Uterus (tissue), 4 donors: ENCODE measurements around the gene KRT78. TPM values are rescaled to one million over a fixed set of nuclear protein-coding genes. Genes with fewer than 3 reads are reported as not detected.

Experiments used
- DNase-seq, 2 donors: peaks; one replicate each; pipeline ENCODE4 v3.0.0-alpha.2; 2019 to 2020
- H3K27ac ChIP-seq, 2 donors: fragments of 200-600 bp; sonication (generic); 1 replicate in 1 of 2; 2 replicates in 1 of 2; pipeline ENCODE4 v1.5.1; 2016 to 2018
- H3K27me3 ChIP-seq, 2 donors: fragments of 200-600 bp; sonication (generic); one replicate each; pipeline ENCODE4 v1.5.1; 2018 to 2019; ENCODE audit warnings: control low read depth in 1 of 2
- H3K36me3 ChIP-seq, 2 donors: fragments of 200-600 bp; sonication (generic); one replicate each; pipeline ENCODE4 v1.5.1; 2019; ENCODE audit warnings: control low read depth in 1 of 2
- H3K4me1 ChIP-seq, 2 donors: fragments of 200-600 bp; sonication (generic); one replicate each; pipeline ENCODE4 v1.5.1; 2018 to 2019; ENCODE audit warnings: control low read depth in 1 of 2
- H3K4me3 ChIP-seq, 2 donors: fragments of 200-600 bp; sonication (generic); 1 replicate in 1 of 2; 2 replicates in 1 of 2; pipeline ENCODE4 v1.5.1; 2018 to 2019; ENCODE audit warnings: mild to moderate bottlenecking in 1 of 2
- H3K9me3 ChIP-seq, 2 donors: fragments of 200-600 bp; sonication (generic); one replicate each; pipeline ENCODE4 v1.5.1; 2019; ENCODE audit warnings: control low read depth in 1 of 2
- CTCF ChIP-seq, 4 experiments: fragments of 200-600 bp in 2 of 4; fragments of 450-650 bp in 2 of 4; sonication (generic) in 2 of 4; IDR thresholded peaks; one replicate each; pipeline ENCODE4 v1.5.1; 2016 to 2019; ENCODE audit warnings: antibody characterized with exemption in 4 of 4, mild to moderate bottlenecking in 2 of 4, moderate library complexity in 1 of 4
- POLR2A ChIP-seq, 2 donors: fragments of 450-650 bp; IDR thresholded peaks; one replicate each; pipeline ENCODE4 v1.6.1; 2016; ENCODE audit warnings: antibody characterized with exemption in 2 of 2, mild to moderate bottlenecking in 1 of 2, moderate library complexity in 1 of 2
- intact Hi-C: fragments of 100-400 bp; cut with DNase I; formaldehyde crosslinking; loops from one replicate; pipeline ENCODE4 v1.15.1; 2023; ENCODE audit warnings: low total_unique reads
- total RNA-seq, 4 donors: library from RNA; depleted of rRNA in 3 of 4; stranded (reverse); fragments of >200 nt in 3 of 4; gene quantifications; one replicate each; pipeline versions ENCODE4 v1.1.0 to v1.2.4, GENCODE V29; 2014 to 2023
- donor health status: DM: yes; HTN: yes; CAD: no.

The KRT78 gene
- total RNA-seq, 4 donors from 2014 or later, result not detected

GRCh38 chr12:52874573-52875435 lies 26.0 kb upstream of the KRT78 start:
- Histone ChIP-seq H3K27ac (peak overlapping the region; percentile 89 to 92), H3K4me1 (peaks cover 0 to 21% of the 10 kb centered on the region in 2 donors), H3K4me3 (peak overlapping the region; percentile 12 to 22), H3K9me3 (no peaks in the 10 kb centered on the region), H3K27me3 (no peaks in the 10 kb centered on the region), H3K36me3 (no peaks in the 10 kb centered on the region)
- DNase-seq, result no peak
- intact Hi-C loops, result loop anchor here (5.0 to 10.0 kb wide), 2 partner anchors 503 to 720 kb away; no protein-coding TSS in a partner anchor
- TF ChIP-seq CTCF (IDR thresholded peaks at IDR 0.05) (no peak), POLR2A (IDR thresholded peaks at IDR 0.05) (no peak)

GRCh38 chr12:52873832-52874572 lies 25.2 kb upstream of the KRT78 start:
- Histone ChIP-seq H3K9me3 (no peaks in the 10 kb centered on the region), H3K27ac (peak overlapping the region; percentile 89 to 92), H3K4me3 (peak overlapping the region; percentile 38 to 47), H3K4me1 (peaks cover 0 to 15% of the 10 kb centered on the region in 2 donors), H3K27me3 (no peaks in the 10 kb centered on the region), H3K36me3 (no peaks in the 10 kb centered on the region)
- peak; percentile 87 to 92 for DNase-seq
- intact Hi-C loops, result loop anchor here (10.0 kb wide), 1 partner anchor 719 kb away; no protein-coding TSS in a partner anchor
- TF ChIP-seq POLR2A (IDR thresholded peaks at IDR 0.05) (peak in 1 of 2 donors; percentile 25), CTCF (IDR thresholded peaks at IDR 0.05) (no peak)

- Histone ChIP-seq H3K27ac (peak overlapping the region; percentile 89 to 92), H3K36me3 (no peaks in the 10 kb centered on the region), H3K27me3 (no peaks in the 10 kb centered on the region), H3K4me3 (peak overlapping the region in 1 of 2 donors; percentile 38), H3K4me1 (peaks cover 0 to 10% of the 10 kb centered on the region in 2 donors), H3K9me3 (no peaks in the 10 kb centered on the region)
- intact Hi-C loops, result loop anchor here (10.0 kb wide), 1 partner anchor 719 kb away; no protein-coding TSS in a partner anchor
- no peak for DNase-seq
- no peak for TF ChIP-seq CTCF (IDR thresholded peaks at IDR 0.05)
- no peak for TF ChIP-seq POLR2A (IDR thresholded peaks at IDR 0.05)
These were observed 24.7 kb upstream of the KRT78 start for GRCh38 chr12:52873513-52873831.

GRCh38 chr12:52872644-52873389 lies 24.0 kb upstream of the KRT78 start:
- intact Hi-C loops, result loop anchor here (10.0 kb wide), 1 partner anchor 718 kb away; no protein-coding TSS in a partner anchor
- Histone ChIP-seq H3K27ac (peak overlapping the region; percentile 89 to 92), H3K27me3 (no peaks in the 10 kb centered on the region)

More at GRCh38 chr12:52872644-52873389, 24.0 kb upstream of the KRT78 start:
- no peak overlapping the region for H3K4me3 ChIP-seq
- no peaks in the 10 kb centered on the region for H3K36me3 ChIP-seq
- peaks cover 0 to 10% of the 10 kb centered on the region in 2 donors for H3K4me1 ChIP-seq
- no peaks in the 10 kb centered on the region for H3K9me3 ChIP-seq
- no peak for DNase-seq
- TF ChIP-seq POLR2A (IDR thresholded peaks at IDR 0.05) (no peak), CTCF (IDR thresholded peaks at IDR 0.05) (no peak)
